ENCODE data around the gene STAT1. TPM values are rescaled to one million over a fixed set of nuclear protein-coding genes. Genes with fewer than 3 reads are reported as not detected.

Gene STAT1
- total RNA-seq, 1 donor from 2014 or later = 85.1 TPM

DNA sequence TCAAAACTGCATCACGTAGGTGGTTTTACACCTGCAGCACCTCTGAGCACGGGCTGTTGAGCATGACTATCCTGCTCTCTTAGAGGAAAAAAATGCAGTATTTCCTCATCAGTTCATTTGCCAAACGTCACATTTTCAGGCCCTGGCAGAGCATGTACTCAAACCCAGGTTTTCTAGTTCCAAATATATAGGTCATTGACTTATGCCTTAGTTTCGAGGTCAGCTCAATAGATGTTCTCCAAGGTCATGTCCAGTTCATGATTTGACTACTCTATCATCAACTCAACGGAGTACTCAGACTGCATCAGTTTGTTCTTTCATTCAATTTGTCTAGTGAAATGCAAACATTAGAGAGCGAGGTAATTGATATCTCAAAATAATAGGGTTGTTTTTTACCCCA lies 39.3 kb upstream of the STAT1 start:
- ChIA-PET CTCF (interaction anchor here (1.2 to 6.2 kb wide), 13 partner anchors 98 to 1104 kb away, joined by 3 to 183 read pairs (median 5); partner anchors contain the start of gene STAT4), POLR2A (interaction anchor here (0.6 to 0.7 kb wide), 2 partner anchors 71 to 221 kb away, joined by 4 to 5 read pairs; no protein-coding TSS in a partner anchor)
- H3K4me1 Mint-ChIP-seq = no peaks in the 10 kb centered on the region
- H3K36me3 Mint-ChIP-seq (ENCODE audit: low read depth) = no peaks in the 10 kb centered on the region
- H3K4me3 Mint-ChIP-seq = no peak overlapping the region
- no peak overlapping the region for H3K27ac Mint-ChIP-seq
- intact Hi-C loops (cut with micrococcal nuclease) = loop anchor here (2.0 kb wide), 1 partner anchor 166 kb away; no protein-coding TSS in a partner anchor
- ATAC-seq (ENCODE audit: low read depth) = no peak
- H3K27me3 Mint-ChIP-seq = peaks cover 9% of the 10 kb centered on the region
- TF ChIP-seq CTCF (IDR thresholded peaks at IDR 0.05) = no peak
- no peak for DNase-seq
- H3K9me3 Mint-ChIP-seq = no peaks in the 10 kb centered on the region

- ChIA-PET POLR2A (interaction anchor here (0.6 to 0.9 kb wide), 2 partner anchors 103 to 645 kb away, joined by 5 to 8 read pairs; no protein-coding TSS in a partner anchor), CTCF (interaction anchor here (0.8 to 6.2 kb wide), 28 partner anchors 9 to 1105 kb away, joined by 3 to 183 read pairs (median 4); partner anchors contain the start of gene STAT4)
- Mint-ChIP-seq H3K36me3 (ENCODE audit: low read depth) (no peaks in the 10 kb centered on the region), H3K27me3 (peaks cover 9% of the 10 kb centered on the region), H3K4me1 (no peaks in the 10 kb centered on the region), H3K27ac (no peak overlapping the region), H3K4me3 (no peak overlapping the region), H3K9me3 (no peaks in the 10 kb centered on the region)
- no peak for DNase-seq
- peak; percentile 62 for ATAC-seq (ENCODE audit: low read depth)
- peak; percentile 70 for TF ChIP-seq CTCF (IDR thresholded peaks at IDR 0.05)
- intact Hi-C loops (cut with micrococcal nuclease) = loop anchor here (1.0 to 2.0 kb wide), 4 partner anchors 103 to 469 kb away; no protein-coding TSS in a partner anchor
Observed at GRCh38 chr2:191051825-191052778, 38.1 kb upstream of the STAT1 start.

- ATAC-seq (ENCODE audit: low read depth) (no peak), DNase-seq (no peak)
- intact Hi-C loops (cut with micrococcal nuclease) = no loop called here
- Mint-ChIP-seq H3K4me3 (no peak overlapping the region), H3K4me1 (no peaks in the 10 kb centered on the region), H3K27ac (no peak overlapping the region), H3K9me3 (no peaks in the 10 kb centered on the region), H3K36me3 (ENCODE audit: low read depth) (no peaks in the 10 kb centered on the region), H3K27me3 (peaks cover 9% of the 10 kb centered on the region)
- TF ChIP-seq CTCF (IDR thresholded peaks at IDR 0.05) = no peak
- ChIA-PET CTCF (interaction anchor here (1.2 to 6.2 kb wide), 9 partner anchors 10 to 167 kb away, joined by 3 to 183 read pairs (median 7); partner anchors contain the start of gene STAT4), POLR2A (no interaction called here)
Observed at GRCh38 chr2:191051177-191051576, 37.2 kb upstream of the STAT1 start.

- ATAC-seq (ENCODE audit: low read depth) (no peak), DNase-seq (no peak)
- TF ChIP-seq CTCF (IDR thresholded peaks at IDR 0.05) = no peak
- ChIA-PET CTCF (interaction anchor here (1.3 to 6.2 kb wide), 4 partner anchors 11 to 471 kb away, joined by 3 to 183 read pairs (median 3); no protein-coding TSS in a partner anchor), POLR2A (no interaction called here)
- no peaks in the 10 kb centered on the region for H3K9me3 Mint-ChIP-seq
- H3K4me3 Mint-ChIP-seq = no peak overlapping the region
- H3K27me3 Mint-ChIP-seq = peaks cover 9% of the 10 kb centered on the region
- H3K27ac Mint-ChIP-seq = no peak overlapping the region
- intact Hi-C loops (cut with micrococcal nuclease) = no loop called here
- no peaks in the 10 kb centered on the region for H3K4me1 Mint-ChIP-seq
- H3K36me3 Mint-ChIP-seq (ENCODE audit: low read depth) = no peaks in the 10 kb centered on the region
Observed at GRCh38 chr2:191050640-191050987, 36.6 kb upstream of the STAT1 start.

Measured in activated B cell treated with CpG ODN at 0.5 μM for 24 hours (primary cell).